Suprapubic skin (tissue), 4 donors: ENCODE data around the gene CPEB3.

Experiments used
- POLR2A ChIP-seq, 2 donors: fragments of 450-650 bp; IDR thresholded peaks; one replicate each; pipeline ENCODE4 v1.6.1; 2017; ENCODE audit warnings: antibody characterized with exemption in 2 of 2, mild to moderate bottlenecking in 2 of 2, moderate library complexity in 2 of 2
- POLR2AphosphoS5 ChIP-seq, 3 donors: sonication (generic); formaldehyde crosslinking; IDR thresholded peaks; one replicate each; pipeline ENCODE4 v1.6.1; 2017; ENCODE audit warnings: antibody characterized with exemption in 3 of 3
- TF ChIP-seq, protein P1 (sequence below), 2 donors: fragments of 200-600 bp in 1 of 2; fragments of 450-650 bp in 1 of 2; sonication (generic) in 1 of 2; IDR thresholded peaks; one replicate each; pipeline ENCODE4 v1.5.1; 2016 to 2019; ENCODE audit warnings: antibody characterized with exemption in 2 of 2, mild to moderate bottlenecking in 1 of 2, moderate library complexity in 1 of 2

DNA sequence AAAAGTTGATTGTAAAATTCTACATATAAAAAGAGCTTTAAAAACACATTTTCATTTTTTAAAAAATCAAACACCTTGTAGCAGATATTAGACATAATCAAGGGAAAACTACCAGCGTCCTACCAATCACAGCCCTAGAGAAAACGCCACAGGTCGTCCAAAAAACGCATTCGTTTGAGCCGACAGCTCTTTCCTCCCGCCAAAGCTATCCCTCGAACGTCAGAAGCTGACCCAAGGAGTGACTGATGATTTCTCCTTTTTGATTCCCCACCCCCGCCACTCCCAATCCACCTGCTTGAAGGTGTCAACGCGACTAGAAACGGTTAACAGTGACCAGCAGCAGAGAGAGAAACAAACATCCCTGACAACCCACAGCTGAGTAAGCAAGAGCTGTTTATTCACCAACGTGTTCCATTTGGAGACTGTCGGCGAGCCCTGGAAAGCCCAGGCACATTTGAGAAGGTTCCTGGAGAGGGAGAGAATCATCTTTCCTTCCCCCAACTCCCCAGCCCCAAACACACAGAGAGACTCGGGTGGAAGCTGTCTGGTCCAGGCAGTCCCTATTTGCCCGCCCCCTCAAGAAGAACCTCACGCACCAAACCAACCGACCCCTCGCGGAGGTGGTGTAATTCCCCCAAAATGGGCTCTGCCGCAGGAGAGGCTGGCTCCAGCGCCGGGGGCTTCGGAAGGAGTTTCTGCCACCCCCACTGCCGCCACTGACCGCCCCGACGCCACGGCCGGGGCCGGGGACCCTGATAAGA, 622 bp downstream of the CPEB3 start:
- TF ChIP-seq POLR2A (IDR thresholded peaks at IDR 0.05) (no peak), POLR2AphosphoS5 (IDR thresholded peaks at IDR 0.05) (no peak)
- TF ChIP-seq, protein P1, sequence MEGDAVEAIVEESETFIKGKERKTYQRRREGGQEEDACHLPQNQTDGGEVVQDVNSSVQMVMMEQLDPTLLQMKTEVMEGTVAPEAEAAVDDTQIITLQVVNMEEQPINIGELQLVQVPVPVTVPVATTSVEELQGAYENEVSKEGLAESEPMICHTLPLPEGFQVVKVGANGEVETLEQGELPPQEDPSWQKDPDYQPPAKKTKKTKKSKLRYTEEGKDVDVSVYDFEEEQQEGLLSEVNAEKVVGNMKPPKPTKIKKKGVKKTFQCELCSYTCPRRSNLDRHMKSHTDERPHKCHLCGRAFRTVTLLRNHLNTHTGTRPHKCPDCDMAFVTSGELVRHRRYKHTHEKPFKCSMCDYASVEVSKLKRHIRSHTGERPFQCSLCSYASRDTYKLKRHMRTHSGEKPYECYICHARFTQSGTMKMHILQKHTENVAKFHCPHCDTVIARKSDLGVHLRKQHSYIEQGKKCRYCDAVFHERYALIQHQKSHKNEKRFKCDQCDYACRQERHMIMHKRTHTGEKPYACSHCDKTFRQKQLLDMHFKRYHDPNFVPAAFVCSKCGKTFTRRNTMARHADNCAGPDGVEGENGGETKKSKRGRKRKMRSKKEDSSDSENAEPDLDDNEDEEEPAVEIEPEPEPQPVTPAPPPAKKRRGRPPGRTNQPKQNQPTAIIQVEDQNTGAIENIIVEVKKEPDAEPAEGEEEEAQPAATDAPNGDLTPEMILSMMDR (IDR thresholded peaks at IDR 0.05), result no peak
